Measurements from ENCODE around the gene FLII.

FLII gene

GRCh38 chr17:18197535-18198194, 60.9 kb downstream of the FLII start:
- no peak overlapping the region for H3K9ac ChIP-seq (ENCODE audit: low read length)
- H3K23ac ChIP-seq (ENCODE audit: low read length): no peak overlapping the region
- no peaks in the 10 kb centered on the region for H3K27me3 ChIP-seq (ENCODE audit: insufficient read depth, low read length, poor library complexity)
- WGBS (ENCODE audit: extremely low coverage, insufficient coverage, low lambda C conversion rate): no CpG with 5 or more reads among the region's 3 CpGs
- no peak overlapping the region for H3K4me2 ChIP-seq (ENCODE audit: low read length)
- peaks cover 27% of the 10 kb centered on the region for H3K79me1 ChIP-seq (ENCODE audit: low read length)
- no peak overlapping the region for H2BK15ac ChIP-seq (replicated peaks; ENCODE audit: low read depth)
- H3K79me2 ChIP-seq (ENCODE audit: control insufficient read depth, insufficient read depth, low read length): peaks cover 30% of the 10 kb centered on the region
- H2BK120ac ChIP-seq (ENCODE audit: low read depth, low read length): no peak overlapping the region
- H3K4me1 ChIP-seq (ENCODE audit: control insufficient read depth, low read depth, low read length): no peaks in the 10 kb centered on the region
- H3K4ac ChIP-seq (ENCODE audit: low read depth, low read length): no peak overlapping the region
- H2BK5ac ChIP-seq (ENCODE audit: low read length): no peak overlapping the region
- H3K56ac ChIP-seq (ENCODE audit: low read length): no peak overlapping the region
- H2AK5ac ChIP-seq (ENCODE audit: low read length): no peak overlapping the region
- DNase-seq: no peak
- no peak overlapping the region for H4K5ac ChIP-seq (ENCODE audit: low read length)
- no peak overlapping the region for H4K8ac ChIP-seq (ENCODE audit: low read depth, low read length)
- no peak overlapping the region for H3K4me3 ChIP-seq (ENCODE audit: low read length)
- H3K18ac ChIP-seq (ENCODE audit: low read length): no peak overlapping the region
- no peak overlapping the region for H3K27ac ChIP-seq (ENCODE audit: low read depth, low read length)
- H3K36me3 ChIP-seq (ENCODE audit: control insufficient read depth, insufficient read depth, low read length): peaks cover 2% of the 10 kb centered on the region

DNA sequence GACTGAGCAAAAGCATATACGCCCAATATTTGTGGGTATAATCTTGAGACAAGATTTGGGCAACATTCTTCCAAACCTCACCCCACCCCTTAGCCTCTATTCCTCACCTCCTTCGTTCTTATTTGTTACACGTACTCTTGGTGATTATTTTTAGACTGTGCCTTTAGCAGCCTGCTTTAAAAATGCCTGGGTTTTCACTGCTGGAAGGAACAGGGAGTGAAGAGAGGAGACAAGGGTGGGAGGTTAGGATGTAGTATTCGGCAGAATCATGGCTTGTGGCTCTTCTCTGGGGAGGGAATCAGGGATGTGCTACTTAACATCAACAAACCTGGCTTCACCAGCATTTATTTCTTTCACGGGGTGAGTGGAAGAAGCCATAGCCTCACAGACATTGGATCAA, 63.3 kb downstream of the FLII start:
- no peak overlapping the region for H4K5ac ChIP-seq (ENCODE audit: low read length)
- no peak overlapping the region for H2AK5ac ChIP-seq (ENCODE audit: low read length)
- no peak overlapping the region for H2BK120ac ChIP-seq (ENCODE audit: low read depth, low read length)
- WGBS (ENCODE audit: extremely low coverage, insufficient coverage, low lambda C conversion rate): no CpG with 5 or more reads among the region's 5 CpGs
- H4K8ac ChIP-seq (ENCODE audit: low read depth, low read length): no peak overlapping the region
- no peak overlapping the region for H3K4me3 ChIP-seq (ENCODE audit: low read length)
- H3K79me1 ChIP-seq (ENCODE audit: low read length): peaks cover 30% of the 10 kb centered on the region
- no peak overlapping the region for H3K4ac ChIP-seq (ENCODE audit: low read depth, low read length)
- DNase-seq: no peak
- no peaks in the 10 kb centered on the region for H3K4me1 ChIP-seq (ENCODE audit: control insufficient read depth, low read depth, low read length)
- H3K18ac ChIP-seq (ENCODE audit: low read length): no peak overlapping the region
- H2BK15ac ChIP-seq (replicated peaks; ENCODE audit: low read depth): no peak overlapping the region
- H3K36me3 ChIP-seq (ENCODE audit: control insufficient read depth, insufficient read depth, low read length): peaks cover 2% of the 10 kb centered on the region
- H3K27ac ChIP-seq (ENCODE audit: low read depth, low read length): no peak overlapping the region
- no peak overlapping the region for H3K56ac ChIP-seq (ENCODE audit: low read length)
- no peak overlapping the region for H2BK5ac ChIP-seq (ENCODE audit: low read length)
- no peak overlapping the region for H3K4me2 ChIP-seq (ENCODE audit: low read length)
- H3K79me2 ChIP-seq (ENCODE audit: control insufficient read depth, insufficient read depth, low read length): peaks cover 42% of the 10 kb centered on the region
- H3K27me3 ChIP-seq (ENCODE audit: insufficient read depth, low read length, poor library complexity): no peaks in the 10 kb centered on the region
- no peak overlapping the region for H3K9ac ChIP-seq (ENCODE audit: low read length)
- no peak overlapping the region for H3K23ac ChIP-seq (ENCODE audit: low read length)
